PC-9 (cell line): ENCODE data around the gene ITFG1.

ENCODE experiments used
- EZH2 ChIP-seq: fragments of 200-600 bp; sonication (generic); IDR thresholded peaks from 2 replicates; pipeline ENCODE4 v1.8.0; 2017; ENCODE audit warnings: antibody characterized with exemption, low read depth
- TF ChIP-seq, protein P1 (sequence below): fragments of 200-600 bp; sonication (generic); conservative IDR thresholded peaks from 2 replicates; pipeline ENCODE4 v1.6.1; 2017; ENCODE audit warnings: mixed run types, antibody characterized with exemption, mild to moderate bottlenecking, moderate library complexity

DNA sequence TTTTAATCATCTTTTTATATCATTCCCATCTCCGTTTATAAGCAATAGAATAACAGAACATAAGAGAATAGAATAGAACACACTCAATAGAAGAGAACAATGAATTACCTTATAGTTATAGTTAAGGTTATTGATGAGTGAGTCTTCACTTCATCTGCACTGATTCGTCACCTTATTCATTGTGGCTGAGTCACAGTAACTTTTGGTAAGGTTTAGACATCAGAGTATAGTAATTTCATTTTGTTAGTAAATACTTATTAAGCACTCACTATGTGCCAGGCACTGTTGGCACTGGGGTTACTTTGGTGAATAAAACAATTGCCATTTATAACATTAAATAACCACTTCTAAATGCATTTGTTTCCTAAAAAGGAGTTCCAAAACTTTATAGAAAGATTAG lies 22.8 kb upstream of the ITFG1 start:
- TF ChIP-seq, protein P1, sequence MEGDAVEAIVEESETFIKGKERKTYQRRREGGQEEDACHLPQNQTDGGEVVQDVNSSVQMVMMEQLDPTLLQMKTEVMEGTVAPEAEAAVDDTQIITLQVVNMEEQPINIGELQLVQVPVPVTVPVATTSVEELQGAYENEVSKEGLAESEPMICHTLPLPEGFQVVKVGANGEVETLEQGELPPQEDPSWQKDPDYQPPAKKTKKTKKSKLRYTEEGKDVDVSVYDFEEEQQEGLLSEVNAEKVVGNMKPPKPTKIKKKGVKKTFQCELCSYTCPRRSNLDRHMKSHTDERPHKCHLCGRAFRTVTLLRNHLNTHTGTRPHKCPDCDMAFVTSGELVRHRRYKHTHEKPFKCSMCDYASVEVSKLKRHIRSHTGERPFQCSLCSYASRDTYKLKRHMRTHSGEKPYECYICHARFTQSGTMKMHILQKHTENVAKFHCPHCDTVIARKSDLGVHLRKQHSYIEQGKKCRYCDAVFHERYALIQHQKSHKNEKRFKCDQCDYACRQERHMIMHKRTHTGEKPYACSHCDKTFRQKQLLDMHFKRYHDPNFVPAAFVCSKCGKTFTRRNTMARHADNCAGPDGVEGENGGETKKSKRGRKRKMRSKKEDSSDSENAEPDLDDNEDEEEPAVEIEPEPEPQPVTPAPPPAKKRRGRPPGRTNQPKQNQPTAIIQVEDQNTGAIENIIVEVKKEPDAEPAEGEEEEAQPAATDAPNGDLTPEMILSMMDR: no peak
- no peak for TF ChIP-seq EZH2
